SJSA1 (cell line): Measurements from ENCODE around the gene TCF7L1. TPM values are rescaled to one million over a fixed set of nuclear protein-coding genes. Genes with fewer than 3 reads are reported as not detected.

Experiments
- DNase-seq, 2 experiments: peaks; one replicate each; pipeline ENCODE4 v3.0.0-alpha.2; 2015 to 2020; ENCODE audit warnings: low spot score in 2 of 2, low read depth in 1 of 2
- H3K27ac ChIP-seq: fragments of 250-450 bp; sonication (Bioruptor Pico); 2 replicates; pipeline ENCODE4 v1.5.1; 2020; ENCODE audit warnings: mild to moderate bottlenecking, moderate library complexity
- H3K27me3 ChIP-seq: fragments of 250-450 bp; sonication (Bioruptor Pico); replicated peaks from 2 replicates; pipeline ENCODE4 v1.5.1; 2020; ENCODE audit warnings: mild to moderate bottlenecking, moderate library complexity
- H3K36me3 ChIP-seq: fragments of 250-450 bp; sonication (Bioruptor Pico); 2 replicates; pipeline ENCODE4 v1.5.1; 2020; ENCODE audit warnings: mild to moderate bottlenecking
- H3K4me1 ChIP-seq: fragments of 250-450 bp; sonication (Bioruptor Pico); replicated peaks from 2 replicates; pipeline ENCODE4 v1.6.1; 2021; ENCODE audit warnings: mild to moderate bottlenecking
- H3K4me3 ChIP-seq: fragments of 250-450 bp; sonication (Bioruptor Pico); 2 replicates; pipeline ENCODE4 v1.5.1; 2020; ENCODE audit warnings: mild to moderate bottlenecking
- H3K9me3 ChIP-seq: fragments of 250-450 bp; sonication (Bioruptor Pico); replicated peaks from 2 replicates; pipeline ENCODE4 v1.5.1; 2020; ENCODE audit warnings: mild to moderate bottlenecking
- total RNA-seq: library from RNA; depleted of rRNA; stranded (reverse); fragments of >200 nt; shearing (Covaris generic); gene quantifications from 2 replicates; pipeline ENCODE4 v1.2.3, GENCODE V29; 2014

TCF7L1 gene
- total RNA-seq, 1 experiment from 2014 or later = 0.68 TPM

DNA sequence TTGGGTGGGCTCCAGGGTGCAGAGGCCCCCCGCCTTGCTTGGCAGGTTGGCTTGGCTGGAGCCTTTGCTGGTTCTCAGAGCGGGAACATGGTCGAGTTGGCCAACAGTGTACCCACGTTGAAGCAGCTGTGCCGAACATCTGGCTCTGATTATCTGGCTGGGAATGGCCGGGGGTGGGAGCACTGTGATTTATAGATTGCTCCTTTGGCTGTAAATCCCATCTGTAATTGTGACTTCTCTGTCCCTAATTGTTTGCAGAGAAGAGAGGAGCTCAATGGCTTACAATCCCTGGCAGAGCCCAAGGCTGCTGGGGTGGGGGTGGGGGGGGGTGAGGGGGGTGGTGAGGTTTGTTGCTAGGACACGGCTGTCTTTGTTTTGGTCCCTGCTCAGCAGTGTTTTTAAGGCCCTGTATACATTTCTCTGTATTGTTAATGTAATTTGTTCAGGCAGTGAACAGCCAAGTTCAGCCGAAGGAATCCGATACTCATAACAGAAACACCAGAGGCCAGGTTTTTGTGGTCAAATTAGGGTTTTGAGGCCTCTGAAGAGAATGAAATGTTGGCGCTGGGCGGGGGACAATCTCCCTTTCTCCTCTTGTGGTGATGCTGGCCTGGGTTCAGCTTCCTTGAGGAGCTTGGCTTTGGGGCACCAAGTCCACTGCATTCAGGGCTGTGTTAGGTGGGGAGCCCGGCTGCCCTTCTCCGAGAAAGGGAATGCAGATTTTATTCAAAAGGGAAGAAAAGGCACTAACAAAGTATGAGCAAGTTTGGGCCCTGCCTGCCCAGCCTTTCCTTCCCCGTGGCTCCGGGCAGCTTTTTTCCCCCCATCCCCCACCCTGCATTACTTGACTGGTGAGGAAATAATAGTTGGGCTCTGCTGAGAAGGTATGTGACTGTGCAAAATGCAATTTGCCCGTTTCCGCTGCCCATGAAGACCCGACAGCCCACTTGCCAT, 82.5 kb downstream of the TCF7L1 start:
- Histone ChIP-seq H3K4me1 (peaks cover 24% of the 10 kb centered on the region), H3K4me3 (no peak overlapping the region), H3K27ac (peak overlapping the region; percentile 40), H3K9me3 (no peaks in the 10 kb centered on the region), H3K27me3 (no peaks in the 10 kb centered on the region), H3K36me3 (no peaks in the 10 kb centered on the region)
- peak; percentile 80 to 90 for DNase-seq

DNA sequence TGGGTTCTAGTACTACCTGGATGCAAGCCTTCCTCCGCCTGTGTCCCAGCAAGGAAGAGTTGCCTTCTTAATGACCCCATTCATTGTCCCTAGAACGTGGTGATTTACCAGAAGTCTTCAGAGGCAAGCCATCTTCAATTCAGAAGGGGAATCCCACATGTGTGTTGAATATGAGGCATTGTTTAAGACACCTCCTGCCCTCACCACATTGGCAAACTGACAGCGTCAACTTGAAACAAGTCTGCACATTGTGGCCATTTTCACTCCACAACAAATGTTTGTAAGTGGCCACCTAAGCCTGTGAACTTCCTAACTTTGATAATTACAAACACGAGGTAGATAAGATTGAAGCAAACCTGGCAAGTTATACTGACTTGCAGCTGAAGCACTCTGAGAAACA, 83.7 kb downstream of the TCF7L1 start:
- no peak overlapping the region for H3K4me3 ChIP-seq
- H3K9me3 ChIP-seq = no peaks in the 10 kb centered on the region
- H3K36me3 ChIP-seq = no peaks in the 10 kb centered on the region
- peaks cover 24% of the 10 kb centered on the region for H3K4me1 ChIP-seq
- DNase-seq = peak in 1 of 2 experiments; percentile 16
- H3K27me3 ChIP-seq = no peaks in the 10 kb centered on the region
- no peak overlapping the region for H3K27ac ChIP-seq

DNA sequence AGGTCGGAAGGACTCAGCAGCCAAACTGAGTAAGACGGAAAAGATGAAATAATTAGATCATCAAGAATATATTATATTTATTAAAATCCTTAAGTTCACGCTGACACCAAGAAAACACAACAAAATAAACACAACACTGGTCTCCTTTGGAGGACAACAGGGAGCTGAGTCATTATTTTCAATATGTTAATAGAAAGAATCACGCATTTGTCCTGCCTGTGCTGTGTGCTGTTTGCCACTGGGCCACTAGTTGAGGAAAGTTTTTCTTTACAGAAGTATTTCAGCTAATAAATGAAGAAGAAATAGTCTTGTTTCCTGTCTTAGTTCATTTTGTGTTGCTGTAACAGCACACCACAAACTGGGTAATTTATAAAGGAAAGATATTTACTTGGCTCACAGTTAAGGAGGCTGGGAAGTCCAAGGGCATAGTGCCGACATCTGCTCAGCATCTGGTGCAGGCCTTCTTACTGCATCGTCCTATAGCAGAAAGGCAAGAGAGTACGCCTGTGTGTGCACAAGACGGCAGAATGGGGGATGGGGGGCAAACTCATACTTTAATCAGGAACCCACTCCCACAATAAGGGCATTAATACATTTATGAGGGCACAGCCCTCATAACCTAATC, 88.0 kb downstream of the TCF7L1 start:
- H3K4me3 ChIP-seq = no peak overlapping the region
- H3K9me3 ChIP-seq = no peaks in the 10 kb centered on the region
- peaks cover 14% of the 10 kb centered on the region for H3K4me1 ChIP-seq
- no peak for DNase-seq
- H3K36me3 ChIP-seq = no peaks in the 10 kb centered on the region
- H3K27me3 ChIP-seq = no peaks in the 10 kb centered on the region
- H3K27ac ChIP-seq = no peak overlapping the region

DNA sequence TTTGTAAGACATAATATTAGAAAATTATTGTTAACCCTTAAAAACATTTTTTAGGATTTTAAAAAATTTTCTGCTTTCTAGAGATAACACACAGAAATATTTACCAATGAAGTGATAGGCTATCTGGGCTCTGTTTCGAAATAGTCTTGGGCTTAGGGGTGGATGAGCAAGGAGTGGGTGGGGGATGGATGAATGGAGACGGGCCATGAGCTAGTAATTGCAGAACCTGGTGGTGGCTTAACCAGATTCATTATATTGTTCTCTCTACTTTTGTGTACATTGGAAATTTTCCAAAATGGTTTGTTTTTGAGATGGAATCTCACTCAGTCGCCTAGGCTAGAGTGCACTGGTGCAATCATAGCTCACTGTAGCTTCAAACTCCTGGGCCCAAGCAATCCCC, 89.6 kb downstream of the TCF7L1 start:
- Histone ChIP-seq H3K36me3 (no peaks in the 10 kb centered on the region), H3K27me3 (no peaks in the 10 kb centered on the region), H3K9me3 (no peaks in the 10 kb centered on the region), H3K4me3 (no peak overlapping the region), H3K27ac (no peak overlapping the region), H3K4me1 (no peaks in the 10 kb centered on the region)
- no peak for DNase-seq

DNA sequence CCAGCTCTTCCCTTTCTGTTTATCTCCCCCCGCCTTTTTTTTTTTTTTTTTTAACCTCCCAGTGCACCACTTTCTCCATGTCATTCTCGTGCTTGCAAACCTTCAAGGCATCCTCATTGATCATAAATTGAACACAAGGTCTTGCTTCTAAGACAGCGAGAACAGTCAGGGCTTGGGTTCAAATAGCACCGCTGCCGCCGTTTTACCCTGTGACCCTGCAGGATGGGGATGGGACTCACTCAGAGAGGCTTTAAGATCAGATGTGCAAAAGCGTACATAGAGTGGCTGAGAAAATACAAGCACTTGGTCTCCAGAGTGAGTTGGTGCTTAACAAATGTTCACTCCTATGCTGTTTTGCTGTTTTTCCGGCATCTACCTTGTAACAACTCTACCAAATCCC, 93.6 kb downstream of the TCF7L1 start:
- H3K27me3 ChIP-seq = no peaks in the 10 kb centered on the region
- no peaks in the 10 kb centered on the region for H3K9me3 ChIP-seq
- DNase-seq = no peak
- H3K36me3 ChIP-seq = no peaks in the 10 kb centered on the region
- no peak overlapping the region for H3K27ac ChIP-seq
- H3K4me3 ChIP-seq = no peak overlapping the region
- H3K4me1 ChIP-seq = peaks cover 3% of the 10 kb centered on the region

DNA sequence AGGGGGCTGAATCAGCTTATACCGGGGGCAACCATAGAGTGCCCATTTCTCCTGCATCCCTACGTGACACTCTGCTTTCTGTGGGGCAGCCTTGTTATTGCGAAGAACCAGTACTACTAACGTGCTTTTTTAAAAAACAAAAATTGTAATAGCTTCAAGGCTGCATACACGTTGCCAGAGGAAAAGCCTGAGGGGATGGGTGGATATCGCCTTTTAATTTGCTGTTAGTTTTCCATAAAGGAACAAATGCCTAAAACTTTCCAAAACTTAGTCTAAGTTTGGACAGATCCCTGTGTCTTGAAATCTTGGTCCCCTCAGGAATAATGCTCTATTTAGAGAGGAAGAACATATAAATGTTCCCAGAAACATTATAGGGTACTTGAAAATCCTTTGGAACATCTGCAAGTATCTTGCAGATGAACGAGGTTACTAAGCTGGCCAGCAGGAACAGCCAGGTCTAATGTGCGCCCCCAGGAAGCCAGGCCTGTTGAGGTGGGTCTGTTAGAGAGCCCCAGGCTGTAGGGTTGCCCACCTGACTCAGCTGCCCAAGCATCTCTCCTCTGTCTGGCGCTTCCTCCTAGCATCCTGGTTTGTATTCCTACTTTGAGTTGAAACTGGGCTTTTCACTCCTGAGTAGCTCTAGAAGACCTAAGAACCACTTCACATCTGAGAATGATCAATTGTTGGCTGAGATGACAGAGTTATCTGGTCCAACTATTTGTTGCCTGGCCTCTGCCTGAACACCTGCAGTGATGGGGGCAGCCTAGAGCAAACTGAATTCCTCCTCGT, 97.7 kb downstream of the TCF7L1 start:
- H3K4me3 ChIP-seq = no peak overlapping the region
- no peak for DNase-seq
- H3K36me3 ChIP-seq = no peaks in the 10 kb centered on the region
- H3K4me1 ChIP-seq = peaks cover 11% of the 10 kb centered on the region
- no peaks in the 10 kb centered on the region for H3K9me3 ChIP-seq
- H3K27ac ChIP-seq = no peak overlapping the region
- H3K27me3 ChIP-seq = no peaks in the 10 kb centered on the region

DNA sequence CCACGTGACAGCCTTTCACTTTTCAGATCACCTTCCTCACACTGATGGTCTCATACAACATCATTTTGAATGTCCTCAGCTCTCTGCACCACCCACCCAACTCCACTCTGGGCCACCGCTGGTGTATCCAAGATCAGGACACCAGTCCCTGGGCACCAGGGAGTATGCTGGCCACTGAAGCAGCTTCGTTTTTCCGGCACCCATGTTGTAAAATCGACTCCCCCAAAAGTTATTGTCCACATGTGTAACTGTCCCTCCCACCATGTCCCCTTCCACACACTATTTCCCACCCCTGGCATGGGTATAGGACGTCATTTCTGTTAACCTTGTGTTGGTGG, 98.2 kb downstream of the TCF7L1 start:
- Histone ChIP-seq H3K4me3 (no peak overlapping the region), H3K4me1 (peaks cover 11% of the 10 kb centered on the region), H3K27ac (no peak overlapping the region), H3K9me3 (no peaks in the 10 kb centered on the region), H3K27me3 (no peaks in the 10 kb centered on the region), H3K36me3 (no peaks in the 10 kb centered on the region)
- no peak for DNase-seq

DNA sequence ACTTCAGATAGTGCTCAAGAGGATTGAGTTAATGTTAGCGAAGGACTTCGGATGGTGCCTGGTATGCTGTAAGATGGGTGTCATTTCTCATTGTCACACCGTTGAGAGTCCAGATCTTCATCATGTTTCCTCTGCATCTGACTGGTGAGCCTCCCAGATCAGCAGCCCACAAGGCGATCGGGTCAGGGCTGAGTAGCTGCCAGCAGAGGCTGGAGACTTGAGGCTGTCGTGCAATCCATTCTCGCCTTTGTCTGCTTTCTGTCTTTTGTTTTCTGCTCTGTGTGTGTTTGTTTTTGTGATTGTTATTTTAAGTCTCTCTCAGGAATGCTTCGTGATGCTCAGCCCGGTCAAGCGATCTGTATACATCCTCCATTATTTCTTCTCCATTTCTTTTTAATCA, 98.8 kb downstream of the TCF7L1 start:
- Histone ChIP-seq H3K27ac (no peak overlapping the region), H3K9me3 (no peaks in the 10 kb centered on the region), H3K4me1 (peaks cover 11% of the 10 kb centered on the region), H3K27me3 (no peaks in the 10 kb centered on the region), H3K36me3 (no peaks in the 10 kb centered on the region), H3K4me3 (no peak overlapping the region)
- DNase-seq = peak; percentile 57 to 58

DNA sequence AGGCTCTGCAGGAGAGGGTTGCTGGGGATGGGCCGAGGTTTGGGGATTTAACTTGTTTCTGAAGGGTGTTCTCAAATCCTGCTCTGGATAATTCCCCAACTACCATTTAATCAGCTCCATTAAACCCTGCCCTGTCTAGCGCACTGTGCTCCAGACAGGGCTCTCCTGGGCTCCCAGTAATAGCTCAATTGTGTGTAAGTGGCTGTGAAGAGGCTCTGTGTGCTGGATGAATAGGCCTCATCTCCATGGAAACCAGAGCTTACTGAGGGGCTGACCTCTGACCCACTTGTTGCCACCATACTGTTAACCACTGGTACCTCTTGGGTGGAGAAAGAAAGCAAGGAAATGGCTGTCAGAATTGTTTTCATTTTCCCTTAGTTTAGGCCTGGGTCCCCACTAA, 101.7 kb downstream of the TCF7L1 start:
- no peaks in the 10 kb centered on the region for H3K9me3 ChIP-seq
- no peaks in the 10 kb centered on the region for H3K27me3 ChIP-seq
- H3K4me1 ChIP-seq = peaks cover 11% of the 10 kb centered on the region
- no peak overlapping the region for H3K27ac ChIP-seq
- DNase-seq = no peak
- no peaks in the 10 kb centered on the region for H3K36me3 ChIP-seq
- H3K4me3 ChIP-seq = no peak overlapping the region

DNA sequence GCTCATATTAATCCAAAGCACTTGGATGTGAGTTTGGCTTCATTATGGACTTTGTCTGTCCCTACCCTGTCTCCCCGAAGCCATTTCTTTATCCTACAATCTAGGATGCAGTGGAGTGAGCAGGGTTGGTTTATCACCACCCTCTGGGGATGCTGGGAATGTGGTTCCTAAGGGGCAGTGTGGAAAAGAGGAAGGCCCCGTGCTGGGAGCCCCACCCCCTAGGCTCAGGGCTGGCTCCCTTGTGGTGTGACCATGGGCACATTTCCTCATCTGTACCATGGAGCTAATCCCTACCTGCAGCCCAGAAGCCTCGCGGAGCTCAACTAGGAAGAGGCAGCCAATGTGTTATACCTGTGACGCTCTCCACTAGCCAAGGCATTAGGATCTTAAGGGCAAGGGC, 102.1 kb downstream of the TCF7L1 start:
- no peaks in the 10 kb centered on the region for H3K27me3 ChIP-seq
- H3K36me3 ChIP-seq = no peaks in the 10 kb centered on the region
- H3K4me1 ChIP-seq = peaks cover 11% of the 10 kb centered on the region

DNA sequence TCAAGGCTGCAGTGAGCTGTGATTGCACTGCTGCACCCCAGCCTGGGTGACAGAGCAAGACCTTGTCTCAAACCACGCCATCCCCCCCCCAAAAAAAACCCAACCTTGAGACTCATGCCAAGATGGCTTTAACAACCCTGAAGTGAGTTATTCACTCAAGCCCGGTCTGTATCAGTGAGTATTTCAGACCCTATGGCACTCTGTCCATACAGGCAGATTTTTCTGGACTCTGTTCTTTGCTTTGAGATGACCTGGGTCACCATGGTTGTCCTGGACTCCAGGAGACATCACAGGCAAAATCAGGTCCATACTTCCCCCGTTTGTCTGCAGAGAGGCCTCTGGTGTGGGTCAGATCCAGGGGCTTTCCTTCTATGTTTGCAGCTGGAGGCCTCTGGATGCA, 102.9 kb downstream of the TCF7L1 start:
- Histone ChIP-seq H3K27me3 (no peaks in the 10 kb centered on the region), H3K4me3 (no peak overlapping the region), H3K36me3 (no peaks in the 10 kb centered on the region), H3K9me3 (no peaks in the 10 kb centered on the region), H3K27ac (no peak overlapping the region), H3K4me1 (peaks cover 11% of the 10 kb centered on the region)
- DNase-seq = no peak

More for the DNA sequence above, 102.1 kb downstream of the TCF7L1 start:
- H3K9me3 ChIP-seq = no peaks in the 10 kb centered on the region
- H3K27ac ChIP-seq = no peak overlapping the region
- DNase-seq = no peak
- H3K4me3 ChIP-seq = no peak overlapping the region

DNA sequence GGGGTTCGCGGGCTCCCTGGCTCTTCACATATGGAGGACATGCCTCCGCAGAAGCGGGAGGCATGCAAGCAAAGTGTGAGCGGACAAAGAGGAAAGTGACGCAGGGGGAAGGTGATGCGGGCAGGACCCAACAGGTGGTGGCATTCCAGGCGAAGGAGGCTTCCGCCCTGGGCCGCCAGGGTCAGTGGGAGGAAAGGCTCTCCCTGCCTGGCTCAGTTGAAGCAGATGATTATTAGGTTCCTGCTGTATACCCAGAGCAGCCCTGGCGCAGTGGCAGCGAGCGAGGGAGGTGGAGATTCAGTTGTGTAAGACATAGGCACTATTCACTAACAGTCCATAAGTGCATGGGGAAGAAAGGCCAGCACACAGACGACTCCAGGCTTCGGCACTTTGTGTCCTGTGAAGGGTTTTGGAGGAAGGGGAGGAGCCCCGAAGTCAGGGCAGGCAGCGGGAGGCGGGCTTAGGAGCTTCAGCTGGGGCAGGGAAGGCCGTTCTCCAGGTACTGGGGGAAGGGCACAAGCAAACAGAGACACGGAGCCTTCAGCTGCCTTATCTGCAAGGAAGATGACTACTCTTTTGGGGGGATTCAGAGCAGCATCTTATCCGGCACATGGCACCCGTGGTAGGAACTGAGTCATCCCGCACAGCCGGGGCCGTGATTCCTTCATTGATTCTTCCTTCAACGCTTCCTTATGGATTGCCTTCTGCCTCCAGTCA, 104.8 kb downstream of the TCF7L1 start:
- H3K36me3 ChIP-seq = no peaks in the 10 kb centered on the region
- DNase-seq = no peak
- no peaks in the 10 kb centered on the region for H3K27me3 ChIP-seq
- no peaks in the 10 kb centered on the region for H3K9me3 ChIP-seq
- H3K4me1 ChIP-seq = no peaks in the 10 kb centered on the region
- H3K4me3 ChIP-seq = no peak overlapping the region
- H3K27ac ChIP-seq = no peak overlapping the region

DNA sequence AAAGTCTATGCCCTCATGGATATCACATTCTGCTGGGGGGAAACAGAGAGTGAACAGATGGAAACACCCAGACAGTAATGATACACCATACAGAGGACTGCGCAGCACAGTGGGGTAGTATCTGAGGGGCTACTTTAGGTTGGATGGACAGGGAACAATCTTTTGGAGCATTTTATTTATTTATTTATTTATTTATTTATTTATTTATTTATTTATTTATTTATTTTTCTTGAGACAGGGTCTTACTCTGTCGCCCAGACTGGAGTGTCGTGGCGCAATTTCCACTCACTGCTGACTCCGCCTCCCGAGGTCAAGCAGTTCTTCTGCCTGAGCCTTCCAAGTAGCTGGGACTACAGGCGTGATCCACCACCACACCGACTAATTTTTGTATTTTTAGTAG, 105.4 kb downstream of the TCF7L1 start:
- DNase-seq = no peak
- no peaks in the 10 kb centered on the region for H3K9me3 ChIP-seq
- no peaks in the 10 kb centered on the region for H3K27me3 ChIP-seq
- no peaks in the 10 kb centered on the region for H3K36me3 ChIP-seq
- no peaks in the 10 kb centered on the region for H3K4me1 ChIP-seq
- H3K4me3 ChIP-seq = no peak overlapping the region
- no peak overlapping the region for H3K27ac ChIP-seq
